Cardiac muscle cell (in vitro differentiated cells and primary cell): ENCODE measurements around the gene COPS9. TPM values are rescaled to one million over a fixed set of nuclear protein-coding genes. Genes with fewer than 3 reads are reported as not detected.

Experiments
- DNase-seq, 2 donors: peaks; one replicate each; pipeline versions ENCODE4 v3.0.0 to v3.0.0-alpha.2; 2010 to 2017; ENCODE audit warnings: low read depth in 1 of 2, low spot score in 1 of 2
- H3K27ac ChIP-seq: fragments of 200-600 bp; sonication (generic); 2 replicates; pipeline ENCODE4 v1.5.1; 2016
- H3K27me3 ChIP-seq: fragments of 200-600 bp; sonication (generic); 2 replicates; pipeline ENCODE4 v1.6.0; 2016; ENCODE audit warnings: control low read depth
- H3K36me3 ChIP-seq: fragments of 200-600 bp; sonication (generic); 2 replicates; pipeline ENCODE4 v1.5.1; 2016; ENCODE audit warnings: control low read depth
- H3K4me1 ChIP-seq: fragments of 200-600 bp; sonication (generic); 2 replicates; pipeline ENCODE4 v1.8.1; 2017; ENCODE audit warnings: low read depth, mild to moderate bottlenecking, mixed run types
- H3K4me3 ChIP-seq: fragments of 200-600 bp; sonication (generic); 2 replicates; pipeline ENCODE4 v1.5.1; 2016; ENCODE audit warnings: mild to moderate bottlenecking
- H3K9me3 ChIP-seq: fragments of 200-600 bp; sonication (generic); 2 replicates; pipeline ENCODE4 v1.5.1; 2017; ENCODE audit warnings: low read depth, mild to moderate bottlenecking, control low read depth
- polyA plus RNA-seq: library from polyadenylated mRNA; unstranded; fragments of >200 nt; fragmentation: Nextera tagmentation; extraction: Ambion mirVana; gene quantifications from 2 replicates; pipeline ENCODE4 v1.2.1, GENCODE V29; 2016
- total RNA-seq: library from RNA; depleted of rRNA; stranded (reverse); fragments of >200 nt; gene quantifications from 2 replicates; pipeline ENCODE4 v1.2.3, GENCODE V29; 2016
- TF ChIP-seq, protein P1 (sequence below): IDR thresholded peaks from 2 replicates; pipeline ENCODE4 v1.5.1; 2012; ENCODE audit warnings: low read depth, mild to moderate bottlenecking, low read length

The COPS9 gene
- total and polyA plus RNA-seq, 2 experiments from 2014 or later = 111 to 321 TPM

DNA sequence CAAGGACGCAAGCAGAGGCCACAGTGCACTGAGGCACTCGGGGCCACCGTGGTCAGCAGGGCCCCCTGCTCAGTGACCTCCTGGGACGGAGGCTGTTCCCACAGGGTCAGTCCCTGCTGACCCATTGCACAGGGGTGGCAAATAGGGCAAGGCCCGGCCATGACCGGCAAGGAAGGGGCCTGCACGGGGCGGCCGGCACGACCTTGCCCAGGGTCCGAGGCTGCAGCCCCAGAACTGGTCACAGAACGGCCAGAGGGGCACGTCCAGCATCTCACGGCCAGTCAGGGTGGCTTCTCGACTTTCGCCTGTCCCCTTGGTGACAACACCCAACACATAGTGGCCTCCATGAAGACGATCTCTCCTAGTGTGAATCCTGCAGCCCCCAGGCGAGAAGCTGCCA lies 31.9 kb upstream of the COPS9 start:
- H3K9me3 ChIP-seq = no peaks in the 10 kb centered on the region
- no peaks in the 10 kb centered on the region for H3K36me3 ChIP-seq
- H3K4me3 ChIP-seq = no peak overlapping the region
- no peaks in the 10 kb centered on the region for H3K27me3 ChIP-seq
- no peak for DNase-seq
- no peak overlapping the region for H3K27ac ChIP-seq
- H3K4me1 ChIP-seq = no peaks in the 10 kb centered on the region
- TF ChIP-seq, protein P1, sequence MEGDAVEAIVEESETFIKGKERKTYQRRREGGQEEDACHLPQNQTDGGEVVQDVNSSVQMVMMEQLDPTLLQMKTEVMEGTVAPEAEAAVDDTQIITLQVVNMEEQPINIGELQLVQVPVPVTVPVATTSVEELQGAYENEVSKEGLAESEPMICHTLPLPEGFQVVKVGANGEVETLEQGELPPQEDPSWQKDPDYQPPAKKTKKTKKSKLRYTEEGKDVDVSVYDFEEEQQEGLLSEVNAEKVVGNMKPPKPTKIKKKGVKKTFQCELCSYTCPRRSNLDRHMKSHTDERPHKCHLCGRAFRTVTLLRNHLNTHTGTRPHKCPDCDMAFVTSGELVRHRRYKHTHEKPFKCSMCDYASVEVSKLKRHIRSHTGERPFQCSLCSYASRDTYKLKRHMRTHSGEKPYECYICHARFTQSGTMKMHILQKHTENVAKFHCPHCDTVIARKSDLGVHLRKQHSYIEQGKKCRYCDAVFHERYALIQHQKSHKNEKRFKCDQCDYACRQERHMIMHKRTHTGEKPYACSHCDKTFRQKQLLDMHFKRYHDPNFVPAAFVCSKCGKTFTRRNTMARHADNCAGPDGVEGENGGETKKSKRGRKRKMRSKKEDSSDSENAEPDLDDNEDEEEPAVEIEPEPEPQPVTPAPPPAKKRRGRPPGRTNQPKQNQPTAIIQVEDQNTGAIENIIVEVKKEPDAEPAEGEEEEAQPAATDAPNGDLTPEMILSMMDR = no peak

DNA sequence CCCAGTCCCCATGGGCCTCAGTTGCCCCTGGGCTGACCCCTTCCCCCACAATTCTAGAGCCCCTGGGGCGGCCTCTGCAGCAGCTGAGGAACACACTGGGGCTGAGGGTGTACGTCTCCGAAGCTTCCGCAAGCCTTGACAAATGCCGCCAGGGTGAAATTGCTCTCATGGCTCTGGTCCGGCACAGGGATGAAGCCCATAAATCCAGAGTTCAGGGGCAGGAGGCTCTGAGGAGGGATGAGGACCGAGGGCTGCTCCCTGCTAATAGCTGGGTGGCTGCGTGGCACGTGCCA lies 31.4 kb upstream of the COPS9 start:
- no peaks in the 10 kb centered on the region for H3K4me1 ChIP-seq
- H3K27ac ChIP-seq = no peak overlapping the region
- H3K27me3 ChIP-seq = no peaks in the 10 kb centered on the region
- no peaks in the 10 kb centered on the region for H3K9me3 ChIP-seq
- H3K4me3 ChIP-seq = no peak overlapping the region
- DNase-seq = no peak
- TF ChIP-seq, protein P1 = no peak
- H3K36me3 ChIP-seq = no peaks in the 10 kb centered on the region

DNA sequence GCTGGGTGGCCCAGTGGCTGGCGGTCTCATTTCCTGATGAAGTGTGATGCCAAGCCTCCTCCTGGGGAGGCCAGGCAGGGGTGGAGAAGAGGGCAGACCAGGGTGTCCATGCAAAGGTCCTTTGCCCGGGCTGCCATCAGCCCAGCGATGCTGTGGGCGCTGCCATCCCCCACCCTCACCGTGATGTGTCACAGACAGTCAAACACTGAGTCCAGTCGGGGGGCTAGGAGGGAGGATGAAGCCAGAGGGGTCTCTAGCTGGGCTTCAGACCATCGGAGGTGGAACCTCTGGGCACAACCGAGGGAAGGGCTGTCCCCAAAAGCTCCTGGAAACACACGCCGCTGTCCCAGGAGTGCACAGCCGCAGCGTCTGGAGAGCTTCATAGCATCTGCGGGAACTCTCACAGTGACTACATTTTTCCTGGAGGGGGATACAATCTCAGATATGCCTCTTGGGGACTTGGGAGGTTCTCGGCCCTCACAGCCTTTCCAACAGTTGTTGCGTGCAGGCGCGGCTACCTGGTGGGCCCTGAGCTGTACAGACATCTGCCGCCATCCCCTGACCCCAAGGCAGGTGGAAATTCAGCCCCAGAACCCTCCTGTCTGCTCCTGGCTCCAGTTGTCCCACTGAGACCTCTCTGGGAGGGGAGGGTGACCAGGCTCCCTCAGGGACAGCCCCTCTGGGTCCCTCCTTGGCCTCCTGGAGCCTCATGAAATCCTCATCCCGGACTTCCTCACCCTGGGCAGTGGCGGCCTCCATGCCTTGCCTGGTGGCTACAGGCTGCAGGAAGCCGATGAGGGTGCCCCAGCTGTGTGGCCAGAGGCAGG lies 30.9 kb upstream of the COPS9 start:
- TF ChIP-seq, protein P1 = no peak
- no peaks in the 10 kb centered on the region for H3K27me3 ChIP-seq

DNA sequence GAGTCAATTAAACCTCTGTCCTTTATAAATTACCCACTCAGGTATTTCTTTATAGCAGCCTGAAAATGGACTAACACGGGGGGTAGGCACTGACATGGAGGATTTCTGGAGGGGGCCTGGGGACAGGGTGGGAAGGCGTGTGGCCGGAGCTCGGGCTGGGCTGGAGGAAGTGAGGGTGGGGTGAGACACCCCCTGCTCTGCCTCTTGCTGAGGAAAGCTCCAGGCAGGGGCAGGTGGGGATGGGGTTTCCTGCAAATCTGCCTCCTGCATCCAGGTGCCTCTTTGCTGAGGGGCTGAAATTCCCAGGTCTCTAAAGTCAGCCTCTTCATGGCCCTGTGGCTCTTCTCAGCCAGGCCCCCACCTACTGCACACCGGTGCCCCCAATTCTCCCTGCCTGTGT lies 30.1 kb upstream of the COPS9 start:
- Histone ChIP-seq H3K9me3 (no peaks in the 10 kb centered on the region), H3K27me3 (no peaks in the 10 kb centered on the region), H3K36me3 (no peaks in the 10 kb centered on the region), H3K27ac (no peak overlapping the region), H3K4me1 (no peaks in the 10 kb centered on the region), H3K4me3 (no peak overlapping the region)
- DNase-seq = no peak
- TF ChIP-seq, protein P1 = no peak

More for the DNA sequence above, 30.9 kb upstream of the COPS9 start:
- DNase-seq = no peak
- Histone ChIP-seq H3K9me3 (no peaks in the 10 kb centered on the region), H3K4me1 (no peaks in the 10 kb centered on the region), H3K4me3 (no peak overlapping the region), H3K27ac (no peak overlapping the region), H3K36me3 (no peaks in the 10 kb centered on the region)

DNA sequence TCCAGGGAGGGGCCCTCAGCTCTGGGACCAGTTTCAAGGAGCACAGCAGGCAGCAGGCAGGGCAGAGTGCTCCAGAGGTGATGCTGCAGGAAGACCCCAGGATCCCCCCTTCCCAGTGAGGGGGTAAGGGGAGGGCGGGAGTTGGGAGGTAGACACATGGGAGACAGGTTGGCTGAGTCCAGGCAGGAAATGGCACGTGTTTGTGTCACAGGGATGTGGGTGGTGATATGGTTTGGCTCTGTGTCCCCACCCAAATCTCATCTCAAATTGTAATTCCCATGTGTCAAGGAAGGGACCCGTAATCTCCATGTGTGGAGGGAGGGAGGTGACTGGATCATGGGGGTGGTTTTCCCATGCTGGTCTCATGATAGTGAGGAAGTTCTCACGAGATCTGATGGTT lies 29.6 kb upstream of the COPS9 start:
- H3K27me3 ChIP-seq = no peaks in the 10 kb centered on the region
- H3K4me3 ChIP-seq = no peak overlapping the region
- no peak overlapping the region for H3K27ac ChIP-seq
- TF ChIP-seq, protein P1 = no peak
- no peak for DNase-seq
- no peaks in the 10 kb centered on the region for H3K36me3 ChIP-seq
- H3K9me3 ChIP-seq = no peaks in the 10 kb centered on the region
- H3K4me1 ChIP-seq = no peaks in the 10 kb centered on the region
